BE2C (cell line): ENCODE data around the gene NAT9.

Experiments used
- DNase-seq: peaks from one replicate; pipeline ENCODE4 v3.0.0-alpha.2; 2020
- H3K27me3 ChIP-seq: fragments of 250-450 bp; sonication (Bioruptor Pico); 2 replicates; pipeline ENCODE4 v1.5.1; 2020; ENCODE audit warnings: mild to moderate bottlenecking
- H3K36me3 ChIP-seq: fragments of 250-450 bp; sonication (Bioruptor Pico); 2 replicates; pipeline ENCODE4 v1.5.1; 2020; ENCODE audit warnings: mild to moderate bottlenecking
- H3K4me1 ChIP-seq: fragments of 250-450 bp; sonication (Bioruptor Pico); 2 replicates; pipeline ENCODE4 v1.5.1; 2020
- H3K4me3 ChIP-seq: 2 replicates; pipeline ENCODE4 v1.5.1; 2011; ENCODE audit warnings: low read depth, low read length
- H3K9me3 ChIP-seq: fragments of 250-450 bp; sonication (Bioruptor Pico); 2 replicates; pipeline ENCODE4 v1.5.1; 2020
- TF ChIP-seq, protein P1 (sequence below): IDR thresholded peaks from 2 replicates; pipeline ENCODE4 v1.5.1; 2012; ENCODE audit warnings: mild to moderate bottlenecking, low read depth, low read length

The NAT9 gene

DNA sequence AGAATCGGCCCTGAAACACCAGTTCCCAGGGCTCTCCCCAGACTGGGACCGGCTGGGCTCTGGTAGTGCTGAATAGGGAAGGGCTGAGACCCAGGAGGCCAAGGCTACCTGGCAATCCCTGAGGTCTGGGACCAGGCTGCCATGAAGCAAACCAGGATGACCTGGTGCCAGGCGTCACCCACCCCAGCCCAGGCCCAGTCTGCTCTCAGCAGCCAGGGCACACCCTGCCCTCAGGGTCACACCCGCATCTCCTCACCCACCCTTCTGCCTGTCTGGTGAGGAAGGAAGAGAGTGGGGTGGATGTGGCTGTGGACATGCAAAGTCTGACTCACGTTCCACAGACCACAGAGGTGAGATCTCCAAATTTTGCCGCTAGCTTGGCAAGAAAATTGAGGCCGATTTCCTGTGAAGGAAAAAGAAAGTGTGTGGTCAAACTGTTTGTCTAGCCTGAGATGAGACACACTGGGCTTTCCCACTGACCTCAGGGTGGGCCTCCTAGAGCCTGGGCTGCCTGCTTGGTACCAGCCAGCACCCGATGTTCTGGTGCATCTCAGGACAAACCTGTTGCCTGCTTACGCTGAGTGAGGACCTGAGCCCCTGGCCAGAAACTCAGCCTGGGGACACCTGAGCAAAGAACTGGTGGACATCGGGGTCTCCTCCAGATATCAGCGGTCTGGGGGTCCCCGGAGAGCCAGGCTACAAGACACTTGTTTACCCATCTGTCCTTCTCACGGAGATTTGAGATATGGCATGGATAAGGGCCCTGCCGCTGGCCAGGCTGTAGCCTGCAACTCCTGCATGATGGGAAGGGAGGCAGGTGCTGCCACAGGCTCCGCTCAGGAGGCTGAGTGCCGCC lies 45.4 kb downstream of the NAT9 start:
- TF ChIP-seq, protein P1, sequence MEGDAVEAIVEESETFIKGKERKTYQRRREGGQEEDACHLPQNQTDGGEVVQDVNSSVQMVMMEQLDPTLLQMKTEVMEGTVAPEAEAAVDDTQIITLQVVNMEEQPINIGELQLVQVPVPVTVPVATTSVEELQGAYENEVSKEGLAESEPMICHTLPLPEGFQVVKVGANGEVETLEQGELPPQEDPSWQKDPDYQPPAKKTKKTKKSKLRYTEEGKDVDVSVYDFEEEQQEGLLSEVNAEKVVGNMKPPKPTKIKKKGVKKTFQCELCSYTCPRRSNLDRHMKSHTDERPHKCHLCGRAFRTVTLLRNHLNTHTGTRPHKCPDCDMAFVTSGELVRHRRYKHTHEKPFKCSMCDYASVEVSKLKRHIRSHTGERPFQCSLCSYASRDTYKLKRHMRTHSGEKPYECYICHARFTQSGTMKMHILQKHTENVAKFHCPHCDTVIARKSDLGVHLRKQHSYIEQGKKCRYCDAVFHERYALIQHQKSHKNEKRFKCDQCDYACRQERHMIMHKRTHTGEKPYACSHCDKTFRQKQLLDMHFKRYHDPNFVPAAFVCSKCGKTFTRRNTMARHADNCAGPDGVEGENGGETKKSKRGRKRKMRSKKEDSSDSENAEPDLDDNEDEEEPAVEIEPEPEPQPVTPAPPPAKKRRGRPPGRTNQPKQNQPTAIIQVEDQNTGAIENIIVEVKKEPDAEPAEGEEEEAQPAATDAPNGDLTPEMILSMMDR = no peak
- Histone ChIP-seq H3K36me3 (no peaks in the 10 kb centered on the region), H3K27me3 (peaks cover 3% of the 10 kb centered on the region), H3K9me3 (no peaks in the 10 kb centered on the region; the same call in 1 of the 2 replicates), H3K4me1 (no peaks in the 10 kb centered on the region), H3K4me3 (no peak overlapping the region)
- DNase-seq = no peak

DNA sequence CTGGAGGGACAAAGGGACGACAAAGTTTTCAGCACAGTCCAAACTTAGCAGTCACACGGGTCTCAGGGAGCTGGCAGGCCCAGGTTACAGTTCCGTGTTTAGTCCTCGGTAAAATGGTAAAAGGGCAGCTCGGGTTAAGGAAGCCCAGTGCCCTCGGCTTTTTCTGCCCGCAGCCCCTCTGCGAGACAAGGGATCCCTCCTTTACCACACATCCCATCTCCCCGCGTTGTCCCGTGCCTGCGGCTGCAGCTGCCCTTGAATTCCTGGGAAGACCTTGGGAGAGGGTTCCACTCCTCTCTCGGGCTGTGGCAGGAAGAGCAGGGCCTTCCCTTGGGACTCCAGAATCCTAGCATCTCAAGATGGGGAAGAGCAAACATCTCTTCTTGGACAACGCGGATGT lies 46.3 kb downstream of the NAT9 start:
- no peak for DNase-seq
- Histone ChIP-seq H3K36me3 (no peaks in the 10 kb centered on the region), H3K27me3 (no peaks in the 10 kb centered on the region; the same call in 1 of the 2 replicates), H3K4me1 (no peaks in the 10 kb centered on the region), H3K9me3 (no peaks in the 10 kb centered on the region; the same call in 1 of the 2 replicates), H3K4me3 (no peak overlapping the region)
- TF ChIP-seq, protein P1 = no peak

DNA sequence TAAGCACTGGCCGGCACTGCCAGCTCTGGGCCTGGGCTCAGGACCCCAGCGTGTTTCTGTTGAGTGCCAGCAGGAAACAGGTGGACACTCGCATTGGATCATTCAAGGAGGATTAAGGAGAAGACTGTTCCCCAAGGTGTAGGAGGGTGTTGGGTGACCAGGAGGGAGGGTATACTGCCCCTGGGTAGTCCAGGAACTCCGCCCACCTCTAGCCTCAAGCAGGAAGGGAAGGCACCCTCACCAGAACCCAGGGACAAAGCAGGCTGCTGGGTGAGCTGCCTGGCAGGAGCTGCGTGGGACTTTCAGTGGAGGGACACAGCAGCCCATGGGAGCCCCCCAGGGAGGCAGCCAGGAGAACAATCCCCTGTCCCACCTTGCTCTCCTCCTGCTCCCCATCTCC lies 46.8 kb downstream of the NAT9 start:
- Histone ChIP-seq H3K9me3 (no peaks in the 10 kb centered on the region; the same call in 1 of the 2 replicates), H3K4me1 (no peaks in the 10 kb centered on the region), H3K27me3 (no peaks in the 10 kb centered on the region; the same call in 1 of the 2 replicates), H3K36me3 (no peaks in the 10 kb centered on the region), H3K4me3 (no peak overlapping the region)
- TF ChIP-seq, protein P1 = no peak
- no peak for DNase-seq

DNA sequence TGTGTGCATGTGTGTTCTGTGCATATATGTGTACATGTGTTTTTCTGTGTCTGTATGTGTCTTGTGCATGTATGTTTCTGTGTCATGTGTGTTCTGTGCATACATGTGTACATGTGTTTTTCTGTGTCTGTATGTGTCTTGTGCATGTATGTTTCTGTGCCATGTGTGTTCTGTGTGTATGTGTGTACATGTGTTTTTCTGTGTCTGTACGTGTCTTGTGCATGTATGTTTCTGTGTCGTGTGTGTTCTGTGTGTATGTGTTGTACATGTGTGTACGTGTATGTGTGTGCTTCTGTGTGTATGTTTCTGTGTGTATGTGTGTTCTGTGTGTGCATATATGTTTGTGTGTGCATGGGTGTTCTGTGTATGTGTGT lies 47.5 kb downstream of the NAT9 start:
- H3K9me3 ChIP-seq = no peaks in the 10 kb centered on the region; the same call in 1 of the 2 replicates
- DNase-seq = no peak

DNA sequence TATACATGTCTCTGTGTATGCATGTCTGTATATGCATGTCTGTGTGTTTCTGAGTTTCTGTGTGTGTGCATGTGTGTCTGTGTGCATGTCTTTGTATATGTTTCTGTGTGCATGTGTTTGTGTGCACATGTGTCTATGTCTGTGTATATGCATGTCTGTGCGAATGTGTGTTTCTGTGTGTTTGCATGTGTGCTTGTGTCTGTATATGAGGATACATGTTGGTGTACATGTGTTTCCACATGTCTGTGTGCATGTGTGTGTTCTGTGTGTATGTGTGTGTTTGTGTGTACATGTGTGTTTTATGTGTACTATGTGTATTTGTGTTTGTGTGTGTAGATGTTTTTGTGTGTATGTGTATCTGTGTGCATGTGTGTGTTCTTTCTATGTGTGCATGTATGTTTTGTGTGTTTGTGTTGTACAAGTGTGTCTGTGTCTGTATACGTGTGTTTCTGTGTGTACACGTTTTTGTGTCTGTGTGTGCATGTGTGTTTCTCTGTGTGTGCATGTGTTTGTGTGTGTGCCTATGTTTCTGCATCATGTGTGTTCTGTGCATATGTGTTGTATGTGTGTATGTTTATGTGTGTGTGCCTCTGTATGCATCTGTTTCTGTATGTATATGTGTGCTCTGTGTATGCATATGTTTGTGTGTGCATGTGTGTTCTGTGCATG lies 48.0 kb downstream of the NAT9 start:
- no peak overlapping the region for H3K4me3 ChIP-seq
- DNase-seq = no peak
- TF ChIP-seq, protein P1 = no peak
- H3K4me1 ChIP-seq = no peaks in the 10 kb centered on the region
- H3K9me3 ChIP-seq = no peaks in the 10 kb centered on the region; the same call in 1 of the 2 replicates
- no peaks in the 10 kb centered on the region for H3K36me3 ChIP-seq
- H3K27me3 ChIP-seq = peaks cover 2% of the 10 kb centered on the region; the same call in 1 of the 2 replicates

More for the DNA sequence above, 47.5 kb downstream of the NAT9 start:
- Histone ChIP-seq H3K4me1 (no peaks in the 10 kb centered on the region), H3K4me3 (no peak overlapping the region), H3K36me3 (no peaks in the 10 kb centered on the region), H3K27me3 (peaks cover 2% of the 10 kb centered on the region; the same call in 1 of the 2 replicates)
- TF ChIP-seq, protein P1 = no peak
